Neural cell (in vitro differentiated cells): ENCODE results near the gene ZBTB40. TPM values are rescaled to one million over a fixed set of nuclear protein-coding genes. Genes with fewer than 3 reads are reported as not detected.

Source experiments
- H2AFZ ChIP-seq: fragments of 200-600, 300-800 bp; sonication (generic), shearing (Covaris generic); 2 replicates; pipeline ENCODE4 v1.6.0; 2014; ENCODE audit warnings: low read depth, mild to moderate bottlenecking, antibody characterized with exemption, low read length, moderate library complexity
- H3F3A ChIP-seq: fragments of 200-600 bp; shearing (Covaris generic); 2 replicates; pipeline ENCODE4 v1.6.1; 2016; ENCODE audit warnings: mild to moderate bottlenecking, moderate library complexity, mixed read lengths, antibody characterized with exemption, low read length; ENCODE audit not compliant: insufficient read depth, poor library complexity, severe bottlenecking
- H3K27ac ChIP-seq: fragments of 200-600, 300-800 bp; sonication (generic), shearing (Covaris generic); 2 replicates; pipeline ENCODE4 v1.5.1; 2014; ENCODE audit warnings: mild to moderate bottlenecking, low read length, moderate library complexity
- H3K27me3 ChIP-seq: fragments of 300-800, 200-600 bp; sonication (generic), shearing (Covaris generic); 2 replicates; pipeline ENCODE4 v1.6.0; 2014; ENCODE audit warnings: mild to moderate bottlenecking, low read depth, low read length, moderate library complexity; ENCODE audit not compliant: insufficient read depth
- H3K36me3 ChIP-seq: fragments of 300-800, 200-600 bp; sonication (generic), shearing (Covaris generic); 2 replicates; pipeline ENCODE4 v1.5.1; 2014; ENCODE audit warnings: mild to moderate bottlenecking, antibody characterized with exemption, low read length, moderate library complexity; ENCODE audit not compliant: insufficient read depth
- H3K4me2 ChIP-seq: fragments of 300-800, 200-600 bp; sonication (generic), shearing (Covaris generic); 2 replicates; pipeline ENCODE4 v1.6.0; 2014; ENCODE audit warnings: mild to moderate bottlenecking, low read length
- H3K4me3 ChIP-seq: fragments of 300-800, 200-600 bp; sonication (generic), shearing (Covaris generic); 2 replicates; pipeline ENCODE4 v1.5.1; 2014; ENCODE audit warnings: mild to moderate bottlenecking, low read length, moderate library complexity
- H3K79me2 ChIP-seq: fragments of 200-600 bp; shearing (Covaris generic); replicated peaks from 2 replicates; pipeline ENCODE4 v1.6.0; 2014; ENCODE audit warnings: mild to moderate bottlenecking, low read length, moderate library complexity; ENCODE audit not compliant: insufficient read depth
- H3K9ac ChIP-seq: fragments of 300-800, 200-600 bp; sonication (generic), shearing (Covaris generic); 2 replicates; pipeline ENCODE4 v1.6.1; 2016; ENCODE audit warnings: mild to moderate bottlenecking, low read length, mixed read lengths
- H3K9me2 ChIP-seq: fragments of 200-600 bp; shearing (Covaris generic); 2 replicates; pipeline ENCODE4 v1.6.1; 2016; ENCODE audit warnings: mild to moderate bottlenecking, low read length, mixed read lengths; ENCODE audit not compliant: insufficient read depth
- H3K9me3 ChIP-seq: fragments of 200-600, 300-800 bp; sonication (generic), shearing (Covaris generic); 2 replicates; pipeline ENCODE4 v1.6.1; 2016; ENCODE audit warnings: mild to moderate bottlenecking, mixed run types, low read length, moderate library complexity, mixed read lengths
- H4K20me1 ChIP-seq: fragments of 200-600 bp; shearing (Covaris generic); 2 replicates; pipeline ENCODE4 v1.6.1; 2016; ENCODE audit warnings: mild to moderate bottlenecking, mixed run types; ENCODE audit not compliant: insufficient read depth
- EP300 ChIP-seq: fragments of 450-650 bp; conservative IDR thresholded peaks from 2 replicates; pipeline ENCODE4 v1.6.1; 2014; ENCODE audit warnings: antibody characterized with exemption, mild to moderate bottlenecking, moderate library complexity; ENCODE audit not compliant: poor library complexity, severe bottlenecking
- EZH2 ChIP-seq: fragments of 200-600, 300-800 bp; shearing (Covaris generic), sonication (generic); IDR thresholded peaks from 2 replicates; pipeline ENCODE4 v1.6.1; 2014; ENCODE audit warnings: antibody characterized with exemption, low read length, borderline replicate concordance, mild to moderate bottlenecking; ENCODE audit not compliant: insufficient read depth, poor library complexity, severe bottlenecking
- MXI1 ChIP-seq: fragments of 450-650 bp; conservative IDR thresholded peaks from 2 replicates; pipeline ENCODE4 v1.6.1; 2014; ENCODE audit warnings: antibody characterized with exemption, mild to moderate bottlenecking; ENCODE audit not compliant: poor library complexity, severe bottlenecking
- POLR2AphosphoS5 ChIP-seq: IDR thresholded peaks from 2 replicates; pipeline ENCODE4 v1.6.1; 2012
- RAD21 ChIP-seq: fragments of 450-650 bp; conservative IDR thresholded peaks from 2 replicates; pipeline ENCODE4 v1.6.1; 2014; ENCODE audit warnings: antibody characterized with exemption, mild to moderate bottlenecking, moderate library complexity
- REST ChIP-seq: IDR thresholded peaks from 2 replicates; pipeline ENCODE4 v1.6.1; 2012; ENCODE audit warnings: borderline replicate concordance
- SMC3 ChIP-seq: fragments of 450-650 bp; conservative IDR thresholded peaks from 2 replicates; pipeline ENCODE4 v1.6.1; 2014; ENCODE audit warnings: antibody characterized with exemption, mild to moderate bottlenecking, moderate library complexity; ENCODE audit not compliant: poor library complexity
- TAF1 ChIP-seq: IDR thresholded peaks from 2 replicates; pipeline ENCODE4 v1.6.1; 2012; ENCODE audit warnings: low read depth
- polyA plus RNA-seq: library from polyadenylated mRNA; depleted of rRNA; stranded (reverse); fragments of >200 nt; gene quantifications from 2 replicates; pipeline ENCODE4 v1.2.3, GENCODE V29; 2014
- TF ChIP-seq, protein P1 (sequence below): fragments of 450-650 bp; IDR thresholded peaks from 2 replicates; pipeline ENCODE4 v1.5.1; 2014; ENCODE audit warnings: antibody characterized with exemption, mild to moderate bottlenecking, moderate library complexity; ENCODE audit not compliant: poor library complexity, severe bottlenecking

The ZBTB40 gene
- polyA plus RNA-seq, 1 donor from 2014 or later = 12.7 TPM

GRCh38 chr1:22567994-22568393 is 116.3 kb downstream of the ZBTB40 start:
- peaks cover 24% of the 10 kb centered on the region for H3K27me3 ChIP-seq
- H3F3A ChIP-seq = no peaks in the 10 kb centered on the region
- H3K9me2 ChIP-seq = no peaks in the 10 kb centered on the region
- H3K9ac ChIP-seq = no peak overlapping the region
- H3K79me2 ChIP-seq = no peaks in the 10 kb centered on the region
- H3K27ac ChIP-seq = no peak overlapping the region
- TF ChIP-seq EZH2 (no peak), REST (no peak), POLR2AphosphoS5 (no peak), EP300 (no peak), RAD21 (no peak), SMC3 (no peak), TAF1 (no peak), MXI1 (no peak)
- TF ChIP-seq, protein P1, sequence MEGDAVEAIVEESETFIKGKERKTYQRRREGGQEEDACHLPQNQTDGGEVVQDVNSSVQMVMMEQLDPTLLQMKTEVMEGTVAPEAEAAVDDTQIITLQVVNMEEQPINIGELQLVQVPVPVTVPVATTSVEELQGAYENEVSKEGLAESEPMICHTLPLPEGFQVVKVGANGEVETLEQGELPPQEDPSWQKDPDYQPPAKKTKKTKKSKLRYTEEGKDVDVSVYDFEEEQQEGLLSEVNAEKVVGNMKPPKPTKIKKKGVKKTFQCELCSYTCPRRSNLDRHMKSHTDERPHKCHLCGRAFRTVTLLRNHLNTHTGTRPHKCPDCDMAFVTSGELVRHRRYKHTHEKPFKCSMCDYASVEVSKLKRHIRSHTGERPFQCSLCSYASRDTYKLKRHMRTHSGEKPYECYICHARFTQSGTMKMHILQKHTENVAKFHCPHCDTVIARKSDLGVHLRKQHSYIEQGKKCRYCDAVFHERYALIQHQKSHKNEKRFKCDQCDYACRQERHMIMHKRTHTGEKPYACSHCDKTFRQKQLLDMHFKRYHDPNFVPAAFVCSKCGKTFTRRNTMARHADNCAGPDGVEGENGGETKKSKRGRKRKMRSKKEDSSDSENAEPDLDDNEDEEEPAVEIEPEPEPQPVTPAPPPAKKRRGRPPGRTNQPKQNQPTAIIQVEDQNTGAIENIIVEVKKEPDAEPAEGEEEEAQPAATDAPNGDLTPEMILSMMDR = no peak
- no peaks in the 10 kb centered on the region for H3K9me3 ChIP-seq
- H4K20me1 ChIP-seq = no peaks in the 10 kb centered on the region
- H3K36me3 ChIP-seq = no peaks in the 10 kb centered on the region
- no peak overlapping the region for H3K4me2 ChIP-seq
- no peak overlapping the region for H2AFZ ChIP-seq
- H3K4me3 ChIP-seq = no peak overlapping the region

GRCh38 chr1:22569269-22569668 is 117.6 kb downstream of the ZBTB40 start:
- H3K9me3 ChIP-seq = no peaks in the 10 kb centered on the region
- H3K36me3 ChIP-seq = no peaks in the 10 kb centered on the region
- H2AFZ ChIP-seq = no peak overlapping the region
- H3K9me2 ChIP-seq = no peaks in the 10 kb centered on the region
- no peak overlapping the region for H3K4me3 ChIP-seq
- no peak overlapping the region for H3K9ac ChIP-seq
- H3K27ac ChIP-seq = no peak overlapping the region
- H3K79me2 ChIP-seq = no peaks in the 10 kb centered on the region
- H4K20me1 ChIP-seq = no peaks in the 10 kb centered on the region
- H3K27me3 ChIP-seq = peaks cover 16% of the 10 kb centered on the region
- TF ChIP-seq REST (no peak), POLR2AphosphoS5 (no peak), SMC3 (no peak), EP300 (no peak), MXI1 (no peak), RAD21 (no peak), TAF1 (no peak), EZH2 (no peak)
- TF ChIP-seq, protein P1 = no peak
- no peaks in the 10 kb centered on the region for H3F3A ChIP-seq
- no peak overlapping the region for H3K4me2 ChIP-seq
